Panc1 (cell line): ENCODE measurements around the gene TRIM27.

Source experiments
- SIN3A ChIP-seq: IDR thresholded peaks from 2 replicates; pipeline ENCODE4 v1.6.1; 2012; ENCODE audit warnings: low read depth, mild to moderate bottlenecking, low read length, moderate library complexity, borderline replicate concordance; ENCODE audit not compliant: insufficient read depth
- TF ChIP-seq, protein P1 (sequence below), 2 experiments: IDR thresholded peaks; 2 replicates each; pipeline ENCODE4 v1.6.1; 2011 to 2012; ENCODE audit warnings: low read depth in 2 of 2, control low read depth in 1 of 2, low read length in 1 of 2, mild to moderate bottlenecking in 1 of 2, moderate library complexity in 1 of 2; ENCODE audit not compliant: insufficient read depth in 1 of 2
- TF ChIP-seq, protein P2 (sequence below): fragments of 450-650 bp; IDR thresholded peaks from 2 replicates; pipeline ENCODE4 v1.5.1; 2017; ENCODE audit warnings: mild to moderate bottlenecking

DNA sequence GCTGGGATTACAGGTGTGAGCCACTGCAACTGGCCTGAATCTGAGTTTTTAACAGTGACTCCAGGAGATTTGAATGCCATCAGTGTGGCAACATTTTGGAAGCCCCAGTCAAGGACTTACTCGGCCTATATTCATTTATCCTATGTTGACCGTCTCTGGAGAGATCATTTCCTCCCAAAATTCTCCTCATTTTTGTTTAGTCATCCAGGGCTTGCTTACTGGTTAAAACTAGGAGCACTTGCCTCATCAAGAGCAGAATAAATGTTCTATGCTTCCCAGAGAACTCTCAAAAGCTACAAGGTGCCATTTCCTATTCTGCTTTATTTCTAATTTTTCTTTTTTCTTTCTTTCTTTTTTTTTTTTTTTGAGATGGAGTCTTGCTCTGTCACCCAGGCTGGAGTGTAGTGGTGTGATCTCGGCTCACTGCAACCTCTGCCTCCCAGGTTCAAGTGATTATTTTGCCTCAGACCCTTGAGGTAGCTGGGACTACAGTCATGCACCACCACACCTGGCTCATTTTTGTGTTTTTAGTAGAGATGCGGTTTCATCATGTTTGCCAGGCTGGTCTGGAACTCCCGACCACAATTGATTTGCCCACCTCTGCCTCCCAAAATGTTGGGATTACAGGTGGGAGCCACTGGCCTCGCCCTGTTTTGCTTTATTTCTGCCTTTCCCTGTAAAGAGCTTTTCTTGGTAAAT, 23.4 kb upstream of the TRIM27 start:
- no peak for TF ChIP-seq SIN3A
- TF ChIP-seq, protein P1, sequence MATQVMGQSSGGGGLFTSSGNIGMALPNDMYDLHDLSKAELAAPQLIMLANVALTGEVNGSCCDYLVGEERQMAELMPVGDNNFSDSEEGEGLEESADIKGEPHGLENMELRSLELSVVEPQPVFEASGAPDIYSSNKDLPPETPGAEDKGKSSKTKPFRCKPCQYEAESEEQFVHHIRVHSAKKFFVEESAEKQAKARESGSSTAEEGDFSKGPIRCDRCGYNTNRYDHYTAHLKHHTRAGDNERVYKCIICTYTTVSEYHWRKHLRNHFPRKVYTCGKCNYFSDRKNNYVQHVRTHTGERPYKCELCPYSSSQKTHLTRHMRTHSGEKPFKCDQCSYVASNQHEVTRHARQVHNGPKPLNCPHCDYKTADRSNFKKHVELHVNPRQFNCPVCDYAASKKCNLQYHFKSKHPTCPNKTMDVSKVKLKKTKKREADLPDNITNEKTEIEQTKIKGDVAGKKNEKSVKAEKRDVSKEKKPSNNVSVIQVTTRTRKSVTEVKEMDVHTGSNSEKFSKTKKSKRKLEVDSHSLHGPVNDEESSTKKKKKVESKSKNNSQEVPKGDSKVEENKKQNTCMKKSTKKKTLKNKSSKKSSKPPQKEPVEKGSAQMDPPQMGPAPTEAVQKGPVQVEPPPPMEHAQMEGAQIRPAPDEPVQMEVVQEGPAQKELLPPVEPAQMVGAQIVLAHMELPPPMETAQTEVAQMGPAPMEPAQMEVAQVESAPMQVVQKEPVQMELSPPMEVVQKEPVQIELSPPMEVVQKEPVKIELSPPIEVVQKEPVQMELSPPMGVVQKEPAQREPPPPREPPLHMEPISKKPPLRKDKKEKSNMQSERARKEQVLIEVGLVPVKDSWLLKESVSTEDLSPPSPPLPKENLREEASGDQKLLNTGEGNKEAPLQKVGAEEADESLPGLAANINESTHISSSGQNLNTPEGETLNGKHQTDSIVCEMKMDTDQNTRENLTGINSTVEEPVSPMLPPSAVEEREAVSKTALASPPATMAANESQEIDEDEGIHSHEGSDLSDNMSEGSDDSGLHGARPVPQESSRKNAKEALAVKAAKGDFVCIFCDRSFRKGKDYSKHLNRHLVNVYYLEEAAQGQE (IDR thresholded peaks at IDR 0.05; ENCODE audit: insufficient read depth in 1 of 2, low read depth in 2 of 2, low read length in 1 of 2), result no peak
- TF ChIP-seq, protein P2, sequence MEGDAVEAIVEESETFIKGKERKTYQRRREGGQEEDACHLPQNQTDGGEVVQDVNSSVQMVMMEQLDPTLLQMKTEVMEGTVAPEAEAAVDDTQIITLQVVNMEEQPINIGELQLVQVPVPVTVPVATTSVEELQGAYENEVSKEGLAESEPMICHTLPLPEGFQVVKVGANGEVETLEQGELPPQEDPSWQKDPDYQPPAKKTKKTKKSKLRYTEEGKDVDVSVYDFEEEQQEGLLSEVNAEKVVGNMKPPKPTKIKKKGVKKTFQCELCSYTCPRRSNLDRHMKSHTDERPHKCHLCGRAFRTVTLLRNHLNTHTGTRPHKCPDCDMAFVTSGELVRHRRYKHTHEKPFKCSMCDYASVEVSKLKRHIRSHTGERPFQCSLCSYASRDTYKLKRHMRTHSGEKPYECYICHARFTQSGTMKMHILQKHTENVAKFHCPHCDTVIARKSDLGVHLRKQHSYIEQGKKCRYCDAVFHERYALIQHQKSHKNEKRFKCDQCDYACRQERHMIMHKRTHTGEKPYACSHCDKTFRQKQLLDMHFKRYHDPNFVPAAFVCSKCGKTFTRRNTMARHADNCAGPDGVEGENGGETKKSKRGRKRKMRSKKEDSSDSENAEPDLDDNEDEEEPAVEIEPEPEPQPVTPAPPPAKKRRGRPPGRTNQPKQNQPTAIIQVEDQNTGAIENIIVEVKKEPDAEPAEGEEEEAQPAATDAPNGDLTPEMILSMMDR, result no peak
